DND-41 (cell line): Measurements from ENCODE around the gene AGFG2.

ENCODE experiments used
- ATAC-seq: fragments of 200-7000 bp; cut with Tn5 transposase; 3 replicates; pipeline ENCODE4 v1.9.1; 2021; ENCODE audit warnings: low read depth; ENCODE audit not compliant: insufficient read depth
- DNase-seq: peaks from one replicate; pipeline ENCODE4 v3.0.0-alpha.2; 2020
- H2AFZ ChIP-seq: 2 replicates; pipeline ENCODE4 v1.6.0; 2012; ENCODE audit warnings: low read depth, low read length
- H3K27ac ChIP-seq: 2 replicates; pipeline ENCODE4 v1.5.1; 2012; ENCODE audit warnings: low read length, inconsistent platforms
- H3K27me3 ChIP-seq: fragments of 200-600 bp; sonication (generic); 2 replicates; pipeline ENCODE4 v1.6.0; 2012; ENCODE audit warnings: low read length, mild to moderate bottlenecking, inconsistent platforms; ENCODE audit not compliant: insufficient read depth, poor library complexity
- H3K36me3 ChIP-seq: 2 replicates; pipeline ENCODE4 v1.5.1; 2012; ENCODE audit warnings: low read length, inconsistent platforms; ENCODE audit not compliant: insufficient read depth
- H3K4me1 ChIP-seq: 2 replicates; pipeline ENCODE4 v1.5.1; 2012; ENCODE audit warnings: mild to moderate bottlenecking, low read length; ENCODE audit not compliant: insufficient read depth
- H3K4me2 ChIP-seq: 2 replicates; pipeline ENCODE4 v1.6.0; 2012; ENCODE audit warnings: mild to moderate bottlenecking, moderate library complexity, low read length, inconsistent platforms; ENCODE audit not compliant: insufficient read depth
- H3K4me3 ChIP-seq, 2 experiments: fragments of 200-600 bp in 1 of 2; shearing (Covaris generic) in 1 of 2; 2 replicates each; pipeline ENCODE4 v1.5.1; 2012 to 2016; ENCODE audit warnings: inconsistent platforms in 2 of 2, low read length in 2 of 2, mild to moderate bottlenecking in 2 of 2, low read depth in 1 of 2, moderate library complexity in 1 of 2
- H3K79me2 ChIP-seq: 2 replicates; pipeline ENCODE4 v1.6.0; 2012; ENCODE audit warnings: low read length, inconsistent platforms; ENCODE audit not compliant: insufficient read depth
- H3K9ac ChIP-seq: 2 replicates; pipeline ENCODE4 v1.6.0; 2012; ENCODE audit warnings: low read depth, mild to moderate bottlenecking, inconsistent platforms, low read length, moderate library complexity
- H3K9me3 ChIP-seq: 2 replicates; pipeline ENCODE4 v1.5.1; 2012; ENCODE audit warnings: low read length, moderate library complexity, mild to moderate bottlenecking, inconsistent platforms; ENCODE audit not compliant: insufficient read depth, severe bottlenecking
- H4K20me1 ChIP-seq: 2 replicates; pipeline ENCODE4 v1.6.0; 2012; ENCODE audit warnings: low read length; ENCODE audit not compliant: insufficient read depth
- EZH2 ChIP-seq: IDR thresholded peaks from 3 replicates; pipeline ENCODE4 v1.6.1; 2012; ENCODE audit warnings: borderline replicate concordance, low read depth, mild to moderate bottlenecking, moderate library complexity, low read length, inconsistent platforms; ENCODE audit not compliant: severe bottlenecking
- TF ChIP-seq, protein P1 (sequence below): IDR thresholded peaks from 2 replicates; pipeline ENCODE4 v1.5.1; 2012; ENCODE audit warnings: borderline replicate concordance, low read length, moderate library complexity, mild to moderate bottlenecking; ENCODE audit not compliant: poor library complexity, severe bottlenecking; ENCODE audit errors: extremely low read depth

The AGFG2 gene

DNA sequence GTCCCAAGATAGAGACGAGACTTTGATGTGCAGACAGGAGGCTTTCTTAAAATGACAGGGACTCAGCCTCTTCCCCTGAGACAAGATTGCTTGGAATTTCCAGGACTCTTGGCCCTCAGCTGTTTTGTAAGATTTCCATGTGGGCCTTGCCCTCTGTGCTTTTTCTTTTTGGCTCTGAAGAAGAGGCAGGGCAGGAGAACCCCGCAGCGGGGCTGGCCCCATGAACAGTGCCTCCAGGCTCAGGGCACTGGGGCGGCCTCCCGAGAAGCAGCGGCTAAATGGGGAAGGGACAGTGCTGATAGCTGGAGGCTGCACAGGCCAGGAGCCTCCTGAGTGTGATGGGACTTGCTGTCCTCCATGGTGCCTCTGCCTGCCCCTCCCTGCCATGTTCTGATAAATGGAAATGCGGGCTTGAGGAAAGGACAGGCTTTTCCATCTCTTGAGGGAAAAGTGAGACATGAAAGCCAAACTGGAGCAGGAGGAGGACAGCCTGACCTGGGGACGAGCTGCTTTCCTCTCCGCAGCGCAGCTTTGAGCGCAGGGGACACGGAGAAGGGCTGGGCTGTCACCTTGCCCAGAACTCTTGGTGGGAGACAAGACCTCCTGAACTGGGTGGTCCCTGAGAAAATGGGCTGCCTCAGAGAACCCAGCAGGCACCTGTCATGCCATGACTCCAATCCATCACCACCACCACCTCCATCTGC is 22.6 kb downstream of the AGFG2 start:
- no peak for TF ChIP-seq EZH2
- TF ChIP-seq, protein P1, sequence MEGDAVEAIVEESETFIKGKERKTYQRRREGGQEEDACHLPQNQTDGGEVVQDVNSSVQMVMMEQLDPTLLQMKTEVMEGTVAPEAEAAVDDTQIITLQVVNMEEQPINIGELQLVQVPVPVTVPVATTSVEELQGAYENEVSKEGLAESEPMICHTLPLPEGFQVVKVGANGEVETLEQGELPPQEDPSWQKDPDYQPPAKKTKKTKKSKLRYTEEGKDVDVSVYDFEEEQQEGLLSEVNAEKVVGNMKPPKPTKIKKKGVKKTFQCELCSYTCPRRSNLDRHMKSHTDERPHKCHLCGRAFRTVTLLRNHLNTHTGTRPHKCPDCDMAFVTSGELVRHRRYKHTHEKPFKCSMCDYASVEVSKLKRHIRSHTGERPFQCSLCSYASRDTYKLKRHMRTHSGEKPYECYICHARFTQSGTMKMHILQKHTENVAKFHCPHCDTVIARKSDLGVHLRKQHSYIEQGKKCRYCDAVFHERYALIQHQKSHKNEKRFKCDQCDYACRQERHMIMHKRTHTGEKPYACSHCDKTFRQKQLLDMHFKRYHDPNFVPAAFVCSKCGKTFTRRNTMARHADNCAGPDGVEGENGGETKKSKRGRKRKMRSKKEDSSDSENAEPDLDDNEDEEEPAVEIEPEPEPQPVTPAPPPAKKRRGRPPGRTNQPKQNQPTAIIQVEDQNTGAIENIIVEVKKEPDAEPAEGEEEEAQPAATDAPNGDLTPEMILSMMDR, result no peak
- Histone ChIP-seq H3K9me3 (no peaks in the 10 kb centered on the region), H3K4me1 (peaks cover 3% of the 10 kb centered on the region; the same call in 1 of the 2 replicates), H3K27me3 (no peaks in the 10 kb centered on the region), H3K79me2 (no peaks in the 10 kb centered on the region), H3K27ac (no peak overlapping the region), H3K4me3 (no peak overlapping the region), H2AFZ (no peak overlapping the region), H3K4me2 (no peak overlapping the region), H3K9ac (no peak overlapping the region), H3K36me3 (peaks cover 22% of the 10 kb centered on the region), H4K20me1 (0 out of 2 replicates have a peak, but pooled peaks cover 5% of the 10 kb centered on the region)
- no peak for DNase-seq
- ATAC-seq, result no peak

GRCh38 chr7:100562195-100563099 is 23.4 kb downstream of the AGFG2 start:
- Histone ChIP-seq H3K9me3 (no peaks in the 10 kb centered on the region), H4K20me1 (peaks cover 8% of the 10 kb centered on the region), H3K27me3 (no peaks in the 10 kb centered on the region), H3K4me3 (no peak overlapping the region), H3K4me1 (peaks cover 3% of the 10 kb centered on the region; the same call in 1 of the 2 replicates), H3K4me2 (no peak overlapping the region), H3K9ac (no peak overlapping the region), H3K79me2 (no peaks in the 10 kb centered on the region), H3K36me3 (peaks cover 20% of the 10 kb centered on the region), H2AFZ (no peak overlapping the region), H3K27ac (no peak overlapping the region)
- DNase-seq, result no peak
- ATAC-seq, result no peak
- TF ChIP-seq EZH2, result no peak
- TF ChIP-seq, protein P1, result no peak

DNA sequence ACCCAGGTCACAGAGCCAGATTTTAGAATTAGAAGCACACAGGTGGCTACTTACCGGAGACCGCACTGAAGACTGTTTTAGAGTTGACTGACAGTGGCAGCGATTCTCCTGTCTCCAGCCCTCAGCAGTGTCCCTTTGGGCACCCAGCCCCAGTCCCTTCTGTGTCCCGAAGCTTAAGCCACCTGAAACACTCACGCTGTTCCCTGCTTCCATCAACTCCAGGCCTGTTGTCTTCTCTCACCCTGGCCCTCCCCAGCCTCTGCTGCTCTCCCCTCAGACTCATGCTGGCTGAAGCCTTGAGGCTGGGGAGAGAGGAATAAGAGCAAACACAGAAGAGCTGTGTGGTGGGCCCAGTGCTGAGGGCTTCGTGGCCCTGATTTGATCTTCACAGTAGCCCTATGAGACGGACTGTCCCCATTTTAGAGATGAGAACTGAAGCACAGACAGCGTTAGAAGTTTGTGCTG is 24.1 kb downstream of the AGFG2 start:
- Histone ChIP-seq H3K4me3 (no peak overlapping the region), H3K27ac (no peak overlapping the region)
- DNase-seq, result no peak

More for the DNA sequence above, 24.1 kb downstream of the AGFG2 start:
- Histone ChIP-seq H3K9me3 (no peaks in the 10 kb centered on the region), H3K79me2 (no peaks in the 10 kb centered on the region), H4K20me1 (peaks cover 14% of the 10 kb centered on the region), H3K27me3 (no peaks in the 10 kb centered on the region), H3K4me2 (no peak overlapping the region), H2AFZ (no peak overlapping the region), H3K4me1 (peaks cover 3% of the 10 kb centered on the region; the same call in 1 of the 2 replicates), H3K9ac (no peak overlapping the region), H3K36me3 (peaks cover 20% of the 10 kb centered on the region)
- ATAC-seq, result no peak
- TF ChIP-seq, protein P1, result no peak
- TF ChIP-seq EZH2, result no peak
